Ovary (tissue), 3 donors: ENCODE results near the gene CDYL2.

Experiments
- CTCF ChIP-seq, 3 donors: fragments of 450-650 bp in 2 of 3; fragments of 200-600 bp in 1 of 3; IDR thresholded peaks; one replicate each; pipeline versions ENCODE4 v1.5.1 to v1.8.0; 2016 to 2022; ENCODE audit warnings: antibody characterized with exemption in 3 of 3, mild to moderate bottlenecking in 1 of 3
- POLR2A ChIP-seq: fragments of 450-650 bp; IDR thresholded peaks from one replicate; pipeline ENCODE4 v1.6.1; 2017; ENCODE audit warnings: antibody characterized with exemption, mild to moderate bottlenecking, moderate library complexity
- donor health status: DM: no; HTN: no; CAD: no.

- TF ChIP-seq CTCF (IDR thresholded peaks at IDR 0.05) (no peak), POLR2A (no peak)
Observed at GRCh38 chr16:80739523-80739922, 64.9 kb downstream of the CDYL2 start.
